ENCODE measurements around the gene SCN8A.

DNA sequence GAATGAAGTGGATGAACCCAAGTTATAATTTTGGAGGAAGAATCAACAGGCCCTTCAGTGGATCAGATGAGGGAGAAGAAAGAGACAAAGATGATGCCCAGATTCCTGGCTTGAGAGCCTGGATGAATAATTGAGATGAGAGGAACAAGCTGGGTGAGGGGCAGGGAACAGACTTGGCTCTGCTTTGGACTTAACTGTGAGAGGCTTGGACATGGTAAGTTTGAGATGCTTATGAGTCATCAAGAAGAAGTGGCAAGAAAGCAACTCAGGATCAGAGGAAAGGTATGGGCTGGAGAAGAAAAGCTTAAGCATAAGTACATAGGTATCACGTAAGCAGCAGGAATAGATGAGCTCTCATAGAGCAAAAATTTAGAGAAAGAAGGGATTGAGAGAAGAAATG is 202.2 kb downstream of the SCN8A start:
- TF ChIP-seq, protein P1, sequence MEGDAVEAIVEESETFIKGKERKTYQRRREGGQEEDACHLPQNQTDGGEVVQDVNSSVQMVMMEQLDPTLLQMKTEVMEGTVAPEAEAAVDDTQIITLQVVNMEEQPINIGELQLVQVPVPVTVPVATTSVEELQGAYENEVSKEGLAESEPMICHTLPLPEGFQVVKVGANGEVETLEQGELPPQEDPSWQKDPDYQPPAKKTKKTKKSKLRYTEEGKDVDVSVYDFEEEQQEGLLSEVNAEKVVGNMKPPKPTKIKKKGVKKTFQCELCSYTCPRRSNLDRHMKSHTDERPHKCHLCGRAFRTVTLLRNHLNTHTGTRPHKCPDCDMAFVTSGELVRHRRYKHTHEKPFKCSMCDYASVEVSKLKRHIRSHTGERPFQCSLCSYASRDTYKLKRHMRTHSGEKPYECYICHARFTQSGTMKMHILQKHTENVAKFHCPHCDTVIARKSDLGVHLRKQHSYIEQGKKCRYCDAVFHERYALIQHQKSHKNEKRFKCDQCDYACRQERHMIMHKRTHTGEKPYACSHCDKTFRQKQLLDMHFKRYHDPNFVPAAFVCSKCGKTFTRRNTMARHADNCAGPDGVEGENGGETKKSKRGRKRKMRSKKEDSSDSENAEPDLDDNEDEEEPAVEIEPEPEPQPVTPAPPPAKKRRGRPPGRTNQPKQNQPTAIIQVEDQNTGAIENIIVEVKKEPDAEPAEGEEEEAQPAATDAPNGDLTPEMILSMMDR (IDR thresholded peaks at IDR 0.05), result no peak
- TF ChIP-seq POLR2A (IDR thresholded peaks at IDR 0.05), result no peak
